GM18505 (cell line): Measurements from ENCODE around the gene PICK1.
"Not testable (repeated sequence)": the region's sequence is repeated elsewhere in the genome, so short reads cannot be mapped to it uniquely, and the experiment has no call there.

Experiments
- ATAC-seq: cut with Tn5 transposase; IDR thresholded peaks from one replicate; pipeline ENCODE4 v1.9.1; 2021; ENCODE audit not compliant: unreplicated experiment
- POLR2A ChIP-seq: IDR thresholded peaks from 4 replicates; pipeline ENCODE4 v1.6.1; 2011; ENCODE audit warnings: borderline replicate concordance; ENCODE audit not compliant: insufficient read depth, insufficient read length; ENCODE audit errors: extremely low read depth

Gene PICK1

DNA sequence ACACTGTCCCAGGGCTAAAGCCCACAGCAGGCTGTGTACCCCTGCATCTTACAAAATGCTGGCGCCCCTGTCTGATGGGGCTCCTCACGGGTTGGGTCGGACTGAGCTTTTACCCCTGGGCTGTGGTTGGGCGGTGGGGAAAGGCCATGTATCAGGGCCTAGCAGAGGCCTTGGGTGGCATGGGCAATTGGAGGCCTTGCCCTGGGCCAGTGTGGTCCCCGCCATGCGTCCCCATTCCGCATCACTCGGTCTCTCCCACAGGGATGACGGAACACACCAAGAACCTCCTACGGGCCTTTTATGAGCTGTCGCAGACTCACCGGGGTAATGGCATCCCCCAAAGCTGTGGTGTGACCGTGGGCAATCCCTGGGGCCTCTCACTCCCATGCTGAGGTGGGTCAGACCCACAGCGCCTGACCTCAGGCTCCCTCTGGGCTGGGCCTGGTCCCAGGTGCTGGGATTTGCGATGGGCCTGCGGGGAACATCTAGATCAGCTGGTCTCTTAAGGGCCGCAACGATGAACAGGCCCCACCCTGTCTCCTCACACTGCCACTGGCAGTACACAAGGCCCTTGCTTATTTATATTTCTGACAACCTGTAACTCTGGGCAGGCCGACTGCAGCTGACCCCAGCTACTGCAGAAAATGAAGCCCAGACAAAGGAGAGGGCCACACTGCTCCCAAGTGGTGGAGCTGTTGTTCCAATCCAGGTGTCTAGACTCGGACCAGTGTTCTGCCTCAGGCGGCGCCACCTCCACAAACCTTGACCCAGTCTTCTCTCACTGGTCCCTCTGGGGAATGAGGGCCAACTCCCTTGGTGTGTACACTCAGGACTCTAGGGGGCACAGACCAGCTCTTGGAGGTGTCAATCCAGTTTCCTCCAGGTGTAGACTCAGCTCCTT is 14.5 kb downstream of the PICK1 start:
- ATAC-seq, result no peak
- no peak for TF ChIP-seq POLR2A

DNA sequence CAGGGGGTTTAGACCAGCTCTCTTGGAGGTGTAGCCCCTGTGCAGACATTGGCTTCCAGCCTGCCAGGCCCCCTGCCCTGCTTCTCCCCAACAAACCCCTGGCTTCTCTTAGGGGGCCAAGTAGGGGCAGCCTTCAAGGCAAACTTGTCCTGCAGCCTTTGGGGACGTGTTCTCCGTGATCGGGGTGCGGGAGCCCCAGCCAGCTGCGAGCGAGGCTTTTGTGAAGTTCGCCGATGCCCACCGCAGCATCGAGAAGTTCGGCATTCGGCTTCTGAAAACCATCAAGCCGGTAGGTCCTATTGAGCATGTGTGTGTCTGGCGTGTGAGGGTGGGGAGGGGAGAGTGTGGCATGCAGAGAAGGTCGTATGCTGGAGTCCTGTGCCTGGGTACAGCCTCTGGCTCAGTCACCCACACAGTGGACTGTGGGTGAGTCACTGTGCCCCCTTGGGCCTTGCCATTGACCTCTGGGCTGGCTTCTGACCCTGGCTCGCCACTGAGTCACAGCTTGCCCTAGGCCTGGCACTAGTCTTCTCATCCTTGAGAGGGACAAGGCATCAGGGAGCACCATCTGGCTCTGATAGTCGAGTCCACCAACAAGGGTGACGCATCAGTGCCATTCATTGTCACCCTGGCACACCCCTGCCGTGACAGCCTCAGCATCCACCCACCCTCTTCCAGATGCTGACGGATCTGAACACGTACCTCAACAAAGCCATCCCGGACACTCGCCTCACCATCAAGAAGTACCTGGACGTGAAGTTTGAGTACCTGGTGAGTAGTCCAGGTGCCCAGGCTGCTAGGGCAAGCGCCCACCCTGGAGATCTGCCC is 15.3 kb downstream of the PICK1 start:
- no peak for TF ChIP-seq POLR2A
- ATAC-seq, result no peak

DNA sequence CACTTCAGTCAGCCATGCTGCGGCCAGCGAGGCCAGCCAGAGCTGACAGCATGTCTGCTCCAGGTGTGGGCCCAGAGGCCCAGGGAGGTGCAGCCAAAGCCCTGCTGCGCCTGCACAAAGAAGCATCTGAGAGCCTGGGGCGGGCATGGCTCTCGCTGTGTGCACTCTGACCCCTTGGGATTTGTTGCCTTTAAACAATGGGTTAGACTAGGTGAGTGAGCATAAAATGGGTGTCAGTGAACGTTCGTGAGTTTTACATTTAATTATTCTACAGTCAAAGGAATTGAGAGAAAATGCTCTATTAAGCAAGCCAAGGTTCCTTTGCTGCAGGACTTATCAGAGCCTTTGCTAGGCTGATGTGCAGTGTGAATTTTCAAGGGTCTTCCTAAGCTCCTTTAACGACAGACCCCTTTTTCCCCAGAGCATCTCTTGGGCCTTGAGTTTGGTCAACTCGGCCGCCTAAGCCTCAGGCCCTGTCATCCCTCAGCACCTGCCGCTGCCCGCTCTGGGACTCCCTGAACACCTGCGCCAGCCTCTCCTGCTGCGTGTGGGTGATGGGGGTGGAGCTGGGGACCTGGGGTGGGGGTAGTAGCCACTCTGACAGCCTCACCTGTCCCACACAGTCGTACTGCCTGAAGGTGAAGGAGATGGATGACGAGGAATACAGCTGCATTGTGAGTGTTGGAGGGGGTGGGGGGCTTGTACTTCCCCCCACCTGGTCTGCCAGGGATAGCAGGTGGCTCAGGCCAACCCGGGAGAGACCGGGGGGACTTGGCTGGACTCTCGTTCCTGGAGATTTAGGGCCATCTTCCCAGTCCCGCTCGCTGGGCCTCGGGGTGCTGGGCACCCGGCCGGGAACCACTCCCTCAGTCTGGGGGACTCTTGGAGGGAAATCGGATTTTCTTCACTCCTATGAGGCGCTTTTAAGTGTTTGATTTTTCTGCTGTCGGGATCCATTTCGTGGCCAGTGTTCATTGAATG is 16.2 kb downstream of the PICK1 start:
- TF ChIP-seq POLR2A, result no peak
- no peak for ATAC-seq

- no peak for ATAC-seq
- no peak for TF ChIP-seq POLR2A
Observed at GRCh38 chr22:38074181-38075104, 17.2 kb downstream of the PICK1 start.

- no peak for ATAC-seq
- TF ChIP-seq POLR2A, result no peak
Observed at GRCh38 chr22:38075105-38075825, 18.1 kb downstream of the PICK1 start.

DNA sequence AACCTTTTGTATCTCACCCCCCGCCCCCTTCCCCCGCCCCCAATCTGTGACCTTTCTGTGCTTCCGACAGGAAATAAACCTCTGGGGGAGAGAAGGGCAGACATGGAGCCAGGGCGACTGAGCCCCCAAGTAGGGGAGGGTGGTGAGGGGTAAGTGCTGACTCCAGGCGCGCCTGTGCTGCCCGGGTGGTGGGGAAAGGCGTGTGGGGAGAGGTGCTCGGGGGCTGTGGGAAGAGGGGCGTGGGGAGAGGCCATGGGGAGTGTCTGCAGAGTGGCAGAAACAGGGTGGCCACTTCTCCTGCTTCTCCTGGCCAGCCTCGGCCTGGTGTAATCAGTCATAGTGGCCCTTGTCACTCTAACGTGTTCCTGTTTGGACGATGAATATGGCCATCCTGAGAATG is 18.8 kb downstream of the PICK1 start:
- TF ChIP-seq POLR2A, result no peak
- ATAC-seq, result no peak

DNA sequence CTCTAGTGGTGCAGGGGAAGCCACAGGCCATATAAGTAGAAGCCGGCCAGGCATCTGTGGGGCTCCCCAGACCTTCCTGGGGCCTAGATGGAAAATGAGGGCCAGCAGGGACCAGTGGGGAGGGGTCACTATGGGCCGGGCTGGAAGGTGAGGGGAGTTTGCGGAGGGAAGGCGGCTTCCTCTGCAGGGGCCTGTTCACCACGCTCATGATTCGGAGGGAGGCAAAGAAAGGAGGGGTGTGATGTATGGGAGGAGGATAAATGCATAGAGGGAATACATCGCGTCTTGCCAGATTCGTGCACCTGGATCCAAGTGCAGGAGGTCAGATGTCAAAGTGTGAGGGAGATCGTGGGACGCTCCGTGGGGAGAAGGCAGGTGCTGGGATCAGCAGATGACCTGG is 19.9 kb downstream of the PICK1 start:
- no peak for ATAC-seq
- TF ChIP-seq POLR2A, result no peak

GRCh38 chr22:38077595-38077994 is 20.4 kb downstream of the PICK1 start:
- ATAC-seq, result no peak
- no peak for TF ChIP-seq POLR2A

- ATAC-seq, result no peak
- TF ChIP-seq POLR2A, result no peak
Observed at GRCh38 chr22:38078046-38078840, 21.0 kb downstream of the PICK1 start.

- not testable (repeated sequence) for ATAC-seq
Observed at GRCh38 chr22:38079208-38079607, 22.0 kb downstream of the PICK1 start.

- TF ChIP-seq POLR2A, result no peak
- ATAC-seq, result no peak
Observed at GRCh38 chr22:38079804-38080203, 22.6 kb downstream of the PICK1 start.

- no peak for TF ChIP-seq POLR2A
- ATAC-seq, result no peak
Observed at GRCh38 chr22:38080474-38080849, 23.3 kb downstream of the PICK1 start.
